ENCODE data around the gene CLDND1. TPM values are rescaled to one million over a fixed set of nuclear protein-coding genes. Genes with fewer than 3 reads are reported as not detected.

CLDND1 gene
- total RNA-seq, 4 donors from 2014 or later = 118 to 323 (median 215) TPM

DNA sequence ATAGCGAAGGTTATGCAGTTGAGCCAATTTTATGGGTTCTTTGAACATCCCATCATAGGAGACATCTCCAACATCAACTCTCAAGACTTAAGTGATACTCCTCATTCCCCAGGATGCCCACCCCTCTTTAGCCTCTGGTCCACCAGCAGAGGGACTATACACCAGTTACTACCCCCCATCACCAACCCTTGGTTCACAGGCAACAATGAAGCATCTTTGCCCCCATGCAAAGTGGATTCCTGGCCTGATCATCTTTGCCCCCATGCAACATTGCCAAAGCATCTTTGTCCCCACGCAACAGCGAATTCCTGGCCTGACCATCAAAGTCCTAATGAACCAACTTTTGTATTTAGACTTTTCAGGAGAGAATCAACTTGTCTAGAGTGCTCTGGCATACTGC, 28.1 kb upstream of the CLDND1 start:
- TF ChIP-seq POLR2A (IDR thresholded peaks at IDR 0.05) (no peak), CTCF (IDR thresholded peaks at IDR 0.05) (no peak)
- intact Hi-C loops (cut with DNase I; ENCODE audit: low total_unique reads) = no loop called here
- no peak overlapping the region for H3K4me3 ChIP-seq (ENCODE audit: low read depth, poor library complexity, severe bottlenecking)
- WGBS, 2 donors = 95 to 96% methylated on average over 3 of the region's 3 CpGs
- no peak for DNase-seq (ENCODE audit: low spot score in 2 of 2)

- no peak overlapping the region for H3K4me3 ChIP-seq (ENCODE audit: low read depth, poor library complexity, severe bottlenecking)
- 68 to 74% methylated on average over 5 of the region's 5 CpGs for WGBS, 2 donors
- no peak for TF ChIP-seq POLR2A (IDR thresholded peaks at IDR 0.05)
- TF ChIP-seq CTCF (IDR thresholded peaks at IDR 0.05) = no peak
- intact Hi-C loops (cut with DNase I; ENCODE audit: low total_unique reads) = no loop called here
- DNase-seq (ENCODE audit: low spot score in 2 of 2) = no peak
Measured at GRCh38 chr3:98548544-98548943, 25.8 kb upstream of the CLDND1 start.

GRCh38 chr3:98545940-98546339, 23.2 kb upstream of the CLDND1 start:
- DNase-seq (ENCODE audit: low spot score in 2 of 2) = no peak
- 81 to 85% methylated on average over 5 of the region's 5 CpGs for WGBS, 2 donors
- TF ChIP-seq CTCF (IDR thresholded peaks at IDR 0.05) = no peak
- TF ChIP-seq POLR2A (IDR thresholded peaks at IDR 0.05) = no peak
- no peak overlapping the region for H3K4me3 ChIP-seq (ENCODE audit: low read depth, poor library complexity, severe bottlenecking)
- intact Hi-C loops (cut with DNase I; ENCODE audit: low total_unique reads) = no loop called here

DNA sequence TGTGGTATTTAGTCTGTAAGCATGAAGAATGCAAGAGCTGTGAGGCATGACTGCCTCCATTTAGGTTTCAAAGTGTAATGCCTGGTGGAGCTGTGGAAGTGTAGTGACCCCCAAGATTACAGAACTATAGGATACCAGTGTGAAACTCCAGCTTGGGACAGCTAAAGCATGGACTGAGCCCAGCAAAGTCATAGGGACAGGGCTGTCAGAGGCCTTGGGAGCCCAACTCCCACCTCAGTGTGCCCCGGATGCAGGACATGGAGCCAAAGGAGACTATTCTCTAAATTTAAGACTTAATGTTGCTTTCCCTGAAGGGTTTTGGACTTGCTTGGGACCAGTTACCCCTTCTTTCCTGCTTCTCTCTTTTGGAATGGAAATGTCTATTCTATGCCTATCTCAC, 19.9 kb upstream of the CLDND1 start:
- 92 to 93% methylated on average over 1 of the region's 1 CpG for WGBS, 2 donors
- no peak for DNase-seq (ENCODE audit: low spot score in 2 of 2)
- no peak overlapping the region for H3K4me3 ChIP-seq (ENCODE audit: low read depth, poor library complexity, severe bottlenecking)
- intact Hi-C loops (cut with DNase I; ENCODE audit: low total_unique reads) = no loop called here
- TF ChIP-seq CTCF (IDR thresholded peaks at IDR 0.05) (no peak), POLR2A (IDR thresholded peaks at IDR 0.05) (no peak)

GRCh38 chr3:98541695-98542094, 19.0 kb upstream of the CLDND1 start:
- WGBS, 2 donors = 97 to 100% methylated on average over 1 of the region's 1 CpG
- no peak for DNase-seq (ENCODE audit: low spot score in 2 of 2)
- no peak overlapping the region for H3K4me3 ChIP-seq (ENCODE audit: low read depth, poor library complexity, severe bottlenecking)
- TF ChIP-seq CTCF (IDR thresholded peaks at IDR 0.05) (no peak), POLR2A (IDR thresholded peaks at IDR 0.05) (no peak)
- intact Hi-C loops (cut with DNase I; ENCODE audit: low total_unique reads) = no loop called here

DNA sequence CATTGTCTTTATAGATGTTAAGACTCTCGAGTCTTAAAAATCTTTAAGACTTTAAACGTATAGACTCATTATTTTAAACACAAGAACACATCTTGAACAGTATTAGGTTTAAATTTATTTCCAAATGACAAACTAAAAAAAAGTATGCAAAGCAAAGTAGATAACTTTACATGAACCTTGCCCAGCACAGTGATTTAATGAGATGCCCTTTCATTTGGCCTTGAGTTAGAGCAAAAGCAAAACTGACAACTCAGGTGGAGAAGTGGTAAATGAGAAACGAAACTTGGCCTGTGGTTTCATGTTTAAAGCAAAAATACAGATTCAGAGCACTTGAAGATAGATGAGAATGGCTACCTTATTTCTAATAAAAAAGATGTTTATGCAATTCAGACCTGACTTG, 17.6 kb upstream of the CLDND1 start:
- TF ChIP-seq POLR2A (IDR thresholded peaks at IDR 0.05) = no peak
- no peak for TF ChIP-seq CTCF (IDR thresholded peaks at IDR 0.05)
- no peak for DNase-seq (ENCODE audit: low spot score in 2 of 2)
- 83 to 87% methylated on average over 3 of the region's 3 CpGs for WGBS, 2 donors
- H3K4me3 ChIP-seq (ENCODE audit: low read depth, poor library complexity, severe bottlenecking) = no peak overlapping the region
- intact Hi-C loops (cut with DNase I; ENCODE audit: low total_unique reads) = no loop called here
